Measurements from ENCODE around the gene NDUFA1.
"Not testable (repeated sequence)": the region's sequence is repeated elsewhere in the genome, so short reads cannot be mapped to it uniquely, and the experiment has no call there.

The NDUFA1 gene

GRCh38 chrX:119871599-119872395, at the start of gene NDUFA1, which contains the start of gene RNF113A:
NDUFA1 (plus strand) TSS chrX:119871832; CDS start chrX:119871912, 80 bp downstream.
RNF113A (minus strand) TSS chrX:119871733; CDS start chrX:119871613, 120 bp downstream.
- DNase-seq (ENCODE audit: low read depth), result peak; percentile 33

GRCh38 chrX:119824221-119824620, 47.4 kb upstream of the NDUFA1 start:
- not testable (repeated sequence) for DNase-seq (ENCODE audit: low read depth)

- DNase-seq (ENCODE audit: low read depth), result no peak
These were observed 45.2 kb upstream of the NDUFA1 start for GRCh38 chrX:119826399-119826959.

DNA sequence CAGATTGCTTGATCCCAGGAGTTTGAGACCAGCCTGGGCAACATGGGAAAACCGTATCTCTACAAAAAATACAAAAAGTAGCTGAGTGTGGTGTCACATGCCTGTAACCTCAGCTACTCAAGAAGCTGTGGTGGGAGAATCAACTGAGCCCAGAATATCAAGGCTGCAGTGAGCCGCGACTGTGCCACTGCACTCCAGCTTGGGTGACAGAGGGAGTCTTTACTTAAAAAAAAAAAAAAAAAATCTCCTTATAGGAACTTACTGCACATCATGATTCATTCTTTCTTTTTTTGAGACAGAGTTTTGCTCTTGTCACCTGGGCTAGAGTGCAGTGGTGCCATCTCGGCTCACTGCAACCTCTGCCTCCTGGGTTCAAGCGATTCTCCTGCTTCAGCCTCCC, 43.2 kb upstream of the NDUFA1 start:
- no peak for DNase-seq (ENCODE audit: low read depth)

- no peak for DNase-seq (ENCODE audit: low read depth)
These were observed 37.7 kb upstream of the NDUFA1 start for GRCh38 chrX:119833905-119834304.

DNA sequence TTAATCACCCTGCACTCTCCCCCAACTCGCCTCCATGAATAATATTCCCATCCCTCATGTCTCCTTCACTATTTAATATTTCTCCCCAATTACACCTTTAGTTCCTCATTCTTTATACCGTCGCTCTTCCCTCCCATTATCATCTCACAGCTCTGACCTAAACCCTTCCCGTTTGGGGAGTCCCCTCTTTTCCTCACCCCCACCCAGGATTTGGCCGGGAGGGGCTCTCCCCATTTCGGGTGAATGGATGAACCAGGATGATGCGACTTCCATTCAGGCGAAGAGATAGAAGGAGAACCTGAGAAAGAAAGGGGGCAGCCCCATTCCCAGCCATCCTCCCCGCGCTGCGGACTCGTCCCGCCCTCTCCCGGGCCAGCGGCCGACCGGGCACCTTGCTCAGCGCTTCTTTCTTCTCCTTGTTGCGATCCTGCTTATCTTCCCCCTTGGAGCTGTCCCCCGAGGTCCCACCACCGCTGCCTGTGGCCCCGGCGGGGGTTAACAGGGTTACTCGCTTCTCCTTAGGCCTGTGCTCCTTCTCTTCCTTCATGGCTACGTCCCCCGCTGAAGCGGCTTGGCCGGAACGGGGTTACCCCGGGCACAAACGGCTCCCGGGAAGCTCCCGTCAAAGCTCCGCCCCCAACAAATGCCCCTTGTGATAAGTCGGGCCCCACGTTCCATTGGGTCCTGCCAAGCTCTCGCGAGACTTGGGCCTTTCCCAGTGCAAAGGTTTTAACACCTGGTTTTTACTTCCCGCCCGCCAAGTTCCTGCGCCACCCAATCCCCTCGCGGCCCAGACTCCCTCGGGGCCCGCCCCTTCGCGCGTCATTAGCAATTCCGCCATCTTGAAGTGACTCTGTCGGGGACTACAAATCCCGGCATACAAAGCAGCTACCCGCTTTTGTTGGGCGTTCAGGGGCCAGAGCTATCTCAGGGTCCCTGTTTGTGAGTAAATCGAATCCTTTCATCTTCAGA, 19.0 kb upstream of the NDUFA1 start, which contains the start of gene UPF3B:
Gene UPF3B, minus strand, starts transcription at position 582 of the 972 bp plus-strand sequence. Its CDS starts 35 bp downstream, at position 547.
- DNase-seq (ENCODE audit: low read depth), result peak; percentile 62

- no peak for DNase-seq (ENCODE audit: low read depth)
These were observed 18.2 kb upstream of the NDUFA1 start for GRCh38 chrX:119853444-119853843.

- no peak for DNase-seq (ENCODE audit: low read depth)
These were observed 953 bp upstream of the NDUFA1 start for GRCh38 chrX:119870626-119871131.

DNA sequence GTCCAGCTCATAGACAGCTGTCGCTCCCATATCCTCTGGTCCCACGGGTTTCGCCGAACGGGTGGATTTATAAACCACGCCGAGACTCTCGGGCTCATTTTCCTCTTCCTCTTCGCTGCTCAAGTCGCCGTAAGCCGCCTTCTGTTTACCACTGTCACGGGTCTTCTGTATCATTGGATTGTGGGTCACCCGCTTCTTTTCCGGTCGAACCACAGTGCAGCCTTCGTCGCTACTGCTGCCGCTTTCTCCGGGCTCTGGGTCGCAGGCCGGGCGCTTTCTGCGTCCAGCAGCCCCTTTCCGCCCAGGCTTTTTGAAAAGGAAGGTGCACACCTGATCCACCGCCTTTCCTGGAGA, 410 bp upstream of the NDUFA1 start:
- peak; percentile 20 for DNase-seq (ENCODE audit: low read depth)

- no peak for DNase-seq (ENCODE audit: low read depth)
These were observed 7.1 kb downstream of the NDUFA1 start for GRCh38 chrX:119878740-119879139.

DNA sequence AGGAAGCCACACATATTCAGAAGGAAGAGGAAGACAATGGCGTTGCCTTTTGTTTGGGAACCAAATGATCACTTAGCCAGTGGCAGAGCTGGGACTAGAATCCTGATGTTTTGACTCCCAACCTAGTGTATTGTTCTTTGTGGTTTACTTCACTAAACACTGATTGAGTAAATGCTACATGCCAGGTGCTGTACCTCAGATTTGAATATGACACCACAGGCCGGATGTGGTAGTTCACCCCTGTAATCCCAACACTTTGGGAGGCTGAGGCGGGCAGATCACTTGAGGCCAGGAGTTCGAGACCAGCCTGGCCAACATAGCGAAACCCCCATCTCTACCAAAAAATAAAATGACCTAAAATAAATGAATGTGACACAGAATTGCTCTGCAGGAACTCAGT, 8.4 kb downstream of the NDUFA1 start:
- DNase-seq (ENCODE audit: low read depth), result no peak

DNA sequence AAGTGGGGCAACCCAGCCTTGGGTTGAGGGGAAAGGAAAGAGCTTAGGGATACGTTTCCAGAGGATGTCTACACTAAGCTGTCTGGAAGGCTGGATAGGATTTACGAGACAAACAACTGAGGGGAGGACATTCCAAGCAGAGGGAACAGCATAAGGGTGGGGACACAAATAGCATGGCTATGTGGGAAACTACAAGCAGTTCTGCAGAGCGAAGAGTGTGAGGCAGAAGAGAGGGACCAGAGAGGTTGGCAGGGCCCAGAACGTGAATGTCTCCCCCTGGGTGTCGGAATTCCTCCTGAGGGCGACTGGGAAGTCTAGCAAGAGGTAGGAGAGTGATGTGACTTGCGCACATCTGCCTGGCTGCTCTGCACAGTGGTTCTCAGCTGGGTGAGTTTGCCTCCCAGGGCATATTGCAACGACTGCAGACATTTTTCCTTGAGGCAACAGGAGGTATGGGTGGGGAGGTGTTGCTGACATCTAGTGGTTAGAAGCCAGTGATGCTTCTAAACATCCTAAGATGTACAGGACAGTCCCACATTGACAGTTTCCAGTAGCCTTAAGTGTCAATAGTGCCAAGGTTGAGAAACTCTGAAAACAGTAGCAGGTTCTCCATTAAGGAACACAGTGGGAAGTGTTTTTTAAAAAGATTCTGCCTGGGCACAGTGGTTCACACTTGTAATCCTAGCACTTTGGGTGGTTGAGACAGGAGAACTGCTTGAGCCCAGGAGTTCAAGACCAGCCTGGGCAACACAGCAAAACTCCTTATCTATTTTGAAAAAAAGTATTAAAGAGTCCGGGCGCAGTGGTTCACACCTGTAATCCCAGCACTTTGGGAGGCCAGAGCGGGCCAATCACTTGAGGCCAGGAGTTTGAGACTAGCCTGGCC, 9.2 kb downstream of the NDUFA1 start:
- DNase-seq (ENCODE audit: low read depth), result no peak

DNA sequence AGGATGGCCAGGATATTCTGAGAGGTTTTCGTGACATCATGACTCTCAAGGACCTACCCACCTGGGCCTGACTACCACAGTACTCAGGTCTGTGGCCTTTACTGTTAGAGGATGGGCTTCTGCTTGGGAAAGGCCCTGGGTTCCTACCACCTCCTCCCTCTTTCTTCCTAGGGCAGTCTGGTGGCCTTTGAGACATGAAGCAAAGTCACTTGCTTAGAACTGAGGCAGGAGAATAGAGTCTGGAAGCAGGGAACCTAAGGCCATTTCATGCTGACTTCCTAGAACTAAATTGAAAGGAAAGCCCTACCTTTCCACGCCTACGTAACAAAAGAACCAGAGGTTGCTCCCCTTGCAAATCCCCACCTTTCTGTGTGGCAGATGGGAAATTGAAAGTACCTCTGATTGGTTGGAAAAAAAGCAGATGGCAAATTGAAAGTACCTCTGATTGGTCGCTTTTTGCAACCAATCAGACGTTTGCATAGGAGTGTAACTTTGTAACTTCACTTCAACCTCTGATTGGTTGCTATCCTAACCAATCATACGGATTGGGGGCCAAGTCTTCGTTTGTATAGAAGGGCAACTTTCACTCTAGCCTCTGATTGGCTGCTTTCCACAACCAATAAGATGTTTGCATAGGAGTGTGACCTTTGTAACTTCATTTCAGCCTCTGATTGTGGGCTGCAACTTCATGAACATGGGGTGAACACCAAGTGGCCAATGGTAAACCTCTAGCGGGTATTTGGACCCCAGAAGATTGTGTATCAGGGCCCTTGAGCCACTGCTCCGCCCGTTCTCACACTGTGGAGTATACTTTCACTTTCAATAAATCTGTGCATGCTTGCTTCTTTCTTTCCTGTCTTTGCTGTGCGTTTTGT, 14.2 kb downstream of the NDUFA1 start:
- no peak for DNase-seq (ENCODE audit: low read depth)

DNA sequence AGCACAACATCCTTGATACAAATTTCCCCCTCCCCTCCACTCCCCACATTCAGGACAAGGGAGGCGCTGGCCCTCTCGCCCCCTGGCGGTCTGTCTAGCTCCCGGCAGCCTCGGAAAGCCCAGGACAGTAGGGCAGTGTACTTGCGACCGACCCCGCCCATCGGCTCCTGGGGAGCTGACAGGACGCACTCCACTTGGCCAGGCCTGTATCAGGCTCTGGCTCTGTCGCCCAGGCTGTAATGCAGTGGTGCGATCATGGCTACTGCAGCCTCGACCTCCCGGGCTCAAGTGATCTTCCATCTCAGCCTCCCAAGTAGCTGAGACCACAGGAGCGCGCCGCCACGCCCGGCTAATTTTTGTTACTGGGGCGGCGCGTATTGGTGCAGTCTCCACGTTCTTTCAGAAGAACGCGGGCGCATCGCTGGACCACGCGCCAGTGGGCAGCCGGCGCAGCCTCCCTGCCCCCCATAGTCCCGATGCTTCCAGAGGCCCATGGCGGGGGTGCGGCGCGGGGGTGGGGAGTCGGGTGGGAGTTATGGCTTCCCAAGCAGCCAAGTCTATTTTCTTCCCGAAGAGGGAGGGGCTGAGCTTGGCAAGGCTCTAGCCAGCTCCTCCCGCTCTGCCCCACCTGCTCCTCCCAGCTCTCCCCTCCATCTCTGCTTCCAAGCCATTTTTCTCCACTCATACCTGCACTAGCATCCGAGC, 16.2 kb downstream of the NDUFA1 start:
- DNase-seq (ENCODE audit: low read depth), result no peak

DNA sequence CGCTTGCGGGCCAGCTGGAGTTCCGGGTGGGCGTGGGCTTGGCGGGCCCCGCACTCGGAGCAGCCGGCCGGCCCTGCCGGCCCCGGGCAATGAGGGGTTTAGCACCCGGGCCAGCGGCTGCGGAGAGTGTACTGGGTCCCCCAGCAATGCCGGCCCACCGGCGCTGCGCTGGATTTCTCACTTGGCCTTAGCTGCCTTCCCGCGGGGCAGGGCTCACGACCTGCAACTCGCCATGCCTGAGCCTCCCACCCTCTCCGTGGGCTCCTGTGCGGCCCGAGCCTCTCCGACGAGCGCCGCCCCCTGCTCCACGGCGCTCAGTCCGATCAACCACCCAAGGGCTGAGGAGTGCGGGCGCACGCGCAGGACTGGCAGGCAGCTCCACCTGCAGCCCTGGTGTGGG, 19.0 kb downstream of the NDUFA1 start:
- not testable (repeated sequence) for DNase-seq (ENCODE audit: low read depth)

GRCh38 chrX:119891961-119892692, 20.5 kb downstream of the NDUFA1 start:
- DNase-seq (ENCODE audit: low read depth), result not testable (repeated sequence)

DNA sequence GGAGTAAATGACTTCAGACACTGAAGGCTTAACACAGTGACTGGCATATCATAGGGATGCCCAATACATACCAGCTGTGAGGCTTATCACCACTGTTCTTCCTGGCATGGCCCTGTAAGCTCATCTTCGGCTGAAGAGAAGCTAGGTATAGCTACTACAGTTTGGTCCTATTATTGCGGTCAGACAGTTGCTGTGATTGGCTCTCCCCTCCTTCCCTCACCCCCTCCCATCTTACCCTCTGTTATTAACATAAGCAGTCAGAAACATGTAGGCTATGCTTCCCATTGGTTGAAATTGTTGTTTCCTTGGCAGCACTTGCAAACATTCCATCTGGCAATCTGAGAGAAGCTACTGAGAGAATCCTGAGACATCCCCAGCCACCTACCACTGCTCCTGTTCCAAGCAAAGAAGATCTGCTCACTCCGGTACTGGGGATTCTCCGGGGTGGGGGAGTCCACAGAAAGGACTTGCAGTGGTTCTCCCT, 24.3 kb downstream of the NDUFA1 start, which contains the start of gene AKAP14:
Gene AKAP14, plus strand, starts transcription at position 51 of the 484 bp plus-strand sequence. CDS start 7,331 bp downstream, outside the sequence.
- DNase-seq (ENCODE audit: low read depth), result no peak

GRCh38 chrX:119899125-119899524, 27.5 kb downstream of the NDUFA1 start:
- DNase-seq (ENCODE audit: low read depth), result no peak
